Stimulated activated memory B cell treated with anti-CD40 and anti-IgM and Interleukin-4, amounts not matched to agents 10 μg/mL and 1 μg/mL and 100 μg/mL, for 72 hours (primary cell): ENCODE results near the gene PARD3.

Experiments
- ATAC-seq: fragments of 150-1000 bp; cut with Tn5 transposase; 2 replicates; pipeline ENCODE4 v1.10.0; 2021
- H3K27ac Mint-ChIP-seq: one replicate; pipeline ENCODE4 v1.8.0; 2022; ENCODE audit warnings: mild to moderate bottlenecking, mixed read lengths
- H3K27me3 Mint-ChIP-seq: one replicate; pipeline ENCODE4 v1.8.0; 2022; ENCODE audit warnings: mixed read lengths
- H3K36me3 Mint-ChIP-seq: one replicate; pipeline ENCODE4 v1.8.0; 2022; ENCODE audit warnings: mixed read lengths
- H3K4me1 Mint-ChIP-seq: one replicate; pipeline ENCODE4 v1.8.0; 2022; ENCODE audit warnings: mixed read lengths
- H3K4me3 Mint-ChIP-seq: one replicate; pipeline ENCODE4 v1.8.0; 2022; ENCODE audit warnings: mild to moderate bottlenecking, moderate library complexity, mixed read lengths
- H3K9me3 Mint-ChIP-seq: one replicate; pipeline ENCODE4 v1.8.0; 2022; ENCODE audit warnings: mixed read lengths

The PARD3 gene

GRCh38 chr10:34627741-34628140, 187.4 kb downstream of the PARD3 start:
- peaks cover 8% of the 10 kb centered on the region for H3K27me3 Mint-ChIP-seq
- no peaks in the 10 kb centered on the region for H3K36me3 Mint-ChIP-seq
- H3K27ac Mint-ChIP-seq: no peak overlapping the region
- H3K4me3 Mint-ChIP-seq: no peak overlapping the region
- ATAC-seq: no peak
- no peaks in the 10 kb centered on the region for H3K4me1 Mint-ChIP-seq
- H3K9me3 Mint-ChIP-seq: no peaks in the 10 kb centered on the region

- Mint-ChIP-seq H3K4me1 (no peaks in the 10 kb centered on the region), H3K9me3 (no peaks in the 10 kb centered on the region), H3K4me3 (no peak overlapping the region), H3K36me3 (no peaks in the 10 kb centered on the region), H3K27ac (no peak overlapping the region), H3K27me3 (peaks cover 8% of the 10 kb centered on the region)
- ATAC-seq: no peak
Measured at GRCh38 chr10:34627331-34627730, 187.8 kb downstream of the PARD3 start.

- H3K9me3 Mint-ChIP-seq: no peaks in the 10 kb centered on the region
- H3K27me3 Mint-ChIP-seq: peaks cover 8% of the 10 kb centered on the region
- no peak overlapping the region for H3K27ac Mint-ChIP-seq
- H3K4me3 Mint-ChIP-seq: no peak overlapping the region
- no peak for ATAC-seq
- H3K36me3 Mint-ChIP-seq: no peaks in the 10 kb centered on the region
- no peaks in the 10 kb centered on the region for H3K4me1 Mint-ChIP-seq
Measured at GRCh38 chr10:34626158-34626880, 188.8 kb downstream of the PARD3 start.

GRCh38 chr10:34624323-34625153, 190.6 kb downstream of the PARD3 start:
- ATAC-seq: peak; percentile 25
- Mint-ChIP-seq H3K4me3 (no peak overlapping the region), H3K4me1 (no peaks in the 10 kb centered on the region), H3K36me3 (no peaks in the 10 kb centered on the region), H3K27ac (no peak overlapping the region), H3K27me3 (peaks cover 8% of the 10 kb centered on the region), H3K9me3 (no peaks in the 10 kb centered on the region)

- Mint-ChIP-seq H3K27ac (no peak overlapping the region), H3K4me3 (no peak overlapping the region), H3K9me3 (no peaks in the 10 kb centered on the region), H3K4me1 (no peaks in the 10 kb centered on the region), H3K36me3 (no peaks in the 10 kb centered on the region), H3K27me3 (peaks cover 8% of the 10 kb centered on the region)
- ATAC-seq: no peak
Measured at GRCh38 chr10:34622945-34623344, 192.2 kb downstream of the PARD3 start.

GRCh38 chr10:34618611-34619010, 196.5 kb downstream of the PARD3 start:
- no peak for ATAC-seq
- no peak overlapping the region for H3K4me3 Mint-ChIP-seq
- no peak overlapping the region for H3K27ac Mint-ChIP-seq
- H3K9me3 Mint-ChIP-seq: no peaks in the 10 kb centered on the region
- H3K36me3 Mint-ChIP-seq: no peaks in the 10 kb centered on the region
- no peaks in the 10 kb centered on the region for H3K4me1 Mint-ChIP-seq
- peaks cover 23% of the 10 kb centered on the region for H3K27me3 Mint-ChIP-seq

GRCh38 chr10:34615770-34616169, 199.3 kb downstream of the PARD3 start:
- Mint-ChIP-seq H3K4me1 (no peaks in the 10 kb centered on the region), H3K27me3 (peaks cover 31% of the 10 kb centered on the region)
- no peak for ATAC-seq

GRCh38 chr10:34613491-34613890, 201.6 kb downstream of the PARD3 start:
- Mint-ChIP-seq H3K4me3 (no peak overlapping the region), H3K27me3 (peaks cover 31% of the 10 kb centered on the region), H3K27ac (no peak overlapping the region), H3K9me3 (no peaks in the 10 kb centered on the region), H3K4me1 (no peaks in the 10 kb centered on the region), H3K36me3 (no peaks in the 10 kb centered on the region)
- no peak for ATAC-seq

More at GRCh38 chr10:34615770-34616169, 199.3 kb downstream of the PARD3 start:
- Mint-ChIP-seq H3K36me3 (no peaks in the 10 kb centered on the region), H3K27ac (no peak overlapping the region), H3K4me3 (no peak overlapping the region), H3K9me3 (no peaks in the 10 kb centered on the region)

- Mint-ChIP-seq H3K4me1 (no peaks in the 10 kb centered on the region), H3K9me3 (no peaks in the 10 kb centered on the region), H3K4me3 (no peak overlapping the region), H3K27ac (no peak overlapping the region), H3K36me3 (no peaks in the 10 kb centered on the region), H3K27me3 (peaks cover 31% of the 10 kb centered on the region)
- ATAC-seq: no peak
Measured at GRCh38 chr10:34612938-34613337, 202.2 kb downstream of the PARD3 start.

GRCh38 chr10:34612446-34612845, 202.7 kb downstream of the PARD3 start:
- no peak overlapping the region for H3K27ac Mint-ChIP-seq
- no peaks in the 10 kb centered on the region for H3K9me3 Mint-ChIP-seq
- H3K4me1 Mint-ChIP-seq: no peaks in the 10 kb centered on the region
- ATAC-seq: no peak
- peaks cover 31% of the 10 kb centered on the region for H3K27me3 Mint-ChIP-seq
- no peak overlapping the region for H3K4me3 Mint-ChIP-seq
- H3K36me3 Mint-ChIP-seq: no peaks in the 10 kb centered on the region

- Mint-ChIP-seq H3K27ac (no peak overlapping the region), H3K27me3 (peaks cover 8% of the 10 kb centered on the region), H3K9me3 (no peaks in the 10 kb centered on the region), H3K36me3 (no peaks in the 10 kb centered on the region), H3K4me3 (no peak overlapping the region), H3K4me1 (no peaks in the 10 kb centered on the region)
- no peak for ATAC-seq
Measured at GRCh38 chr10:34609287-34609940, 205.7 kb downstream of the PARD3 start.

GRCh38 chr10:34607894-34608293, 207.2 kb downstream of the PARD3 start:
- H3K36me3 Mint-ChIP-seq: no peaks in the 10 kb centered on the region
- no peak overlapping the region for H3K4me3 Mint-ChIP-seq
- H3K27ac Mint-ChIP-seq: no peak overlapping the region
- H3K9me3 Mint-ChIP-seq: no peaks in the 10 kb centered on the region
- H3K4me1 Mint-ChIP-seq: no peaks in the 10 kb centered on the region
- peaks cover 8% of the 10 kb centered on the region for H3K27me3 Mint-ChIP-seq
- no peak for ATAC-seq

- Mint-ChIP-seq H3K4me3 (no peak overlapping the region), H3K27me3 (peaks cover 8% of the 10 kb centered on the region), H3K36me3 (no peaks in the 10 kb centered on the region), H3K27ac (no peak overlapping the region), H3K4me1 (no peaks in the 10 kb centered on the region), H3K9me3 (no peaks in the 10 kb centered on the region)
- no peak for ATAC-seq
Measured at GRCh38 chr10:34606890-34607289, 208.2 kb downstream of the PARD3 start.

GRCh38 chr10:34602478-34602877, 212.6 kb downstream of the PARD3 start:
- no peaks in the 10 kb centered on the region for H3K27me3 Mint-ChIP-seq
- no peak for ATAC-seq
- no peaks in the 10 kb centered on the region for H3K36me3 Mint-ChIP-seq
- H3K27ac Mint-ChIP-seq: no peak overlapping the region
- no peaks in the 10 kb centered on the region for H3K4me1 Mint-ChIP-seq
- H3K9me3 Mint-ChIP-seq: no peaks in the 10 kb centered on the region
- no peak overlapping the region for H3K4me3 Mint-ChIP-seq

- H3K4me1 Mint-ChIP-seq: no peaks in the 10 kb centered on the region
- H3K27ac Mint-ChIP-seq: no peak overlapping the region
- no peaks in the 10 kb centered on the region for H3K36me3 Mint-ChIP-seq
- no peak for ATAC-seq
- H3K4me3 Mint-ChIP-seq: no peak overlapping the region
- H3K9me3 Mint-ChIP-seq: no peaks in the 10 kb centered on the region
- H3K27me3 Mint-ChIP-seq: no peaks in the 10 kb centered on the region
Measured at GRCh38 chr10:34601691-34602090, 213.4 kb downstream of the PARD3 start.
